22Rv1 (cell line): ENCODE results near the gene ATP5PO.

ENCODE experiments used
- CTCF ChIP-seq: fragments of 450-650 bp; IDR thresholded peaks from 2 replicates; pipeline ENCODE4 v1.5.1; 2017; ENCODE audit warnings: mild to moderate bottlenecking
- ZFX ChIP-seq: fragments of 450-650 bp; IDR thresholded peaks from 2 replicates; pipeline ENCODE4 v1.6.1; 2017; ENCODE audit warnings: antibody characterized with exemption, borderline replicate concordance

- TF ChIP-seq CTCF (no peak), ZFX (no peak)
Observed at GRCh38 chr21:33948951-33949444, 33.4 kb upstream of the ATP5PO start.
